B cell (primary cell): ENCODE results near the gene MLLT3. TPM values are rescaled to one million over a fixed set of nuclear protein-coding genes. Genes with fewer than 3 reads are reported as not detected.

Source experiments
- ATAC-seq: fragments of 200-7000 bp; cut with Tn5 transposase; one replicate; pipeline ENCODE4 v1.10.0; 2021; ENCODE audit warnings: low read depth, mild to moderate bottlenecking, moderate number of reproducible peaks, moderate library complexity
- CTCF ChIA-PET: fragments of 350-600 bp; sonication (Branson Sonifier 250); formaldehyde crosslinking; loops from one replicate; lab custom pipeline; 2021; ENCODE audit warnings: antibody characterized with exemption, inconsistent platforms; lab: Charles Lee
- POLR2A ChIA-PET: fragments of 350-600 bp; sonication (Branson Sonifier 250); formaldehyde crosslinking; loops from one replicate; lab custom pipeline; 2021; ENCODE audit warnings: antibody characterized with exemption; lab: Charles Lee
- DNase-seq: peaks from one replicate; pipeline ENCODE4 v3.0.0; 2013
- H2AFZ ChIP-seq: 2 replicates; pipeline ENCODE4 v1.6.1; 2012; ENCODE audit warnings: mild to moderate bottlenecking, low read depth, low read length; ENCODE audit not compliant: insufficient read depth, poor library complexity, severe bottlenecking
- H3K27ac ChIP-seq, 2 donors: 1 replicate in 1 of 2; 2 replicates in 1 of 2; pipeline ENCODE4 v1.5.1; 2012 to 2013; ENCODE audit warnings: low read length in 2 of 2, mild to moderate bottlenecking in 2 of 2, moderate library complexity in 1 of 2
- H3K27me3 ChIP-seq, 4 experiments: fragments of 200-600 bp in 1 of 4; sonication (generic) in 1 of 4; replicated peaks in 1 of 4; 1 replicate in 2 of 4; 2 replicates in 2 of 4; pipeline versions ENCODE4 v1.6.1 to v1.7.0; 2013 to 2016; ENCODE audit warnings: low read length in 3 of 4, mild to moderate bottlenecking in 2 of 4, mixed read lengths in 1 of 4, moderate library complexity in 1 of 4; ENCODE audit not compliant: insufficient read depth in 4 of 4, control insufficient read depth in 3 of 4; ENCODE audit errors: control extremely low read depth in 1 of 4
- H3K36me3 ChIP-seq, 2 experiments: replicated peaks in 1 of 2; 1 replicate in 1 of 2; 2 replicates in 1 of 2; pipeline versions ENCODE4 v1.6.1 to v1.7.1; 2013; ENCODE audit warnings: low read length in 1 of 2; ENCODE audit not compliant: insufficient read depth in 2 of 2, control insufficient read depth in 1 of 2; ENCODE audit errors: control extremely low read depth in 1 of 2, extremely low read depth in 1 of 2
- H3K4me1 ChIP-seq, 2 donors: fragments of 200-600 bp in 1 of 2; sonication (generic) in 1 of 2; 1 replicate in 1 of 2; 2 replicates in 1 of 2; pipeline versions ENCODE4 v1.5.1 to v1.6.1; 2013 to 2017; ENCODE audit warnings: low read length in 2 of 2; ENCODE audit not compliant: control insufficient read depth in 2 of 2, insufficient read depth in 2 of 2
- H3K4me2 ChIP-seq: replicated peaks from 2 replicates; pipeline ENCODE3; 2012; ENCODE audit warnings: mild to moderate bottlenecking, low read depth, low read length; ENCODE audit not compliant: poor library complexity, severe bottlenecking
- H3K4me3 ChIP-seq, 5 experiments: fragments of 200-600 bp in 1 of 5; sonication (generic) in 1 of 5; 1 replicate in 3 of 5; 2 replicates in 2 of 5; pipeline versions ENCODE4 v1.5.1 to v1.7.0; 2011 to 2016; ENCODE audit warnings: low read length in 4 of 5, mild to moderate bottlenecking in 4 of 5, low read depth in 2 of 5, control low read depth in 1 of 5, moderate library complexity in 1 of 5; ENCODE audit not compliant: insufficient read depth in 1 of 5; ENCODE audit errors: control extremely low read depth in 1 of 5, extremely low read depth in 1 of 5
- H3K79me2 ChIP-seq: fragments of 200-600 bp; sonication (generic); one replicate; pipeline ENCODE4 v1.6.0; 2016; ENCODE audit warnings: low read length; ENCODE audit not compliant: control insufficient read depth, insufficient read depth
- H3K9ac ChIP-seq: fragments of 200-600 bp; sonication (generic); 2 replicates; pipeline ENCODE4 v1.6.1; 2017; ENCODE audit warnings: mild to moderate bottlenecking, low read length, moderate library complexity
- H3K9me3 ChIP-seq, 3 donors: one replicate each; pipeline versions ENCODE4 v1.6.1 to v1.7.1; 2013; ENCODE audit warnings: low read length in 2 of 3; ENCODE audit not compliant: control insufficient read depth in 2 of 3, insufficient read depth in 1 of 3; ENCODE audit errors: control extremely low read depth in 1 of 3
- H4K20me1 ChIP-seq: 2 replicates; pipeline ENCODE4 v1.6.0; 2012; ENCODE audit warnings: mild to moderate bottlenecking, low read length; ENCODE audit not compliant: insufficient read depth, control insufficient read depth, poor library complexity, severe bottlenecking
- H3K27ac Mint-ChIP-seq: one replicate; pipeline ENCODE4 v1.8.0; 2021; ENCODE audit warnings: mixed read lengths
- H3K27me3 Mint-ChIP-seq: one replicate; pipeline ENCODE4 v1.8.0; 2021; ENCODE audit warnings: mixed read lengths
- H3K4me1 Mint-ChIP-seq: one replicate; pipeline ENCODE4 v1.8.0; 2021; ENCODE audit warnings: mixed read lengths
- H3K4me3 Mint-ChIP-seq: one replicate; pipeline ENCODE4 v1.8.0; 2021; ENCODE audit warnings: mixed read lengths
- H3K9me3 Mint-ChIP-seq: one replicate; pipeline ENCODE4 v1.8.0; 2022; ENCODE audit warnings: mixed read lengths; ENCODE audit not compliant: insufficient read depth
- EZH2 ChIP-seq: IDR thresholded peaks from 2 replicates; pipeline ENCODE4 v1.6.1; 2012; ENCODE audit warnings: borderline replicate concordance, low read depth, mild to moderate bottlenecking, moderate library complexity, low read length; ENCODE audit not compliant: insufficient read depth, poor library complexity, severe bottlenecking
- WGBS: methylation state at CpG from one replicate; pipeline ENCODE4 v1.1.5; 2013; ENCODE audit warnings: missing lambda C conversion rate; ENCODE audit not compliant: insufficient coverage; 5-methylcytosine and 5-hydroxymethylcytosine counted together
- intact Hi-C: fragments of 100-400 bp; cut with micrococcal nuclease; formaldehyde crosslinking; loops from one replicate; pipeline ENCODE4 v1.10.0; 2022
- polyA plus RNA-seq: library from polyadenylated mRNA; depleted of rRNA; stranded (reverse); fragments of >200 nt; gene quantifications from 2 replicates; pipeline ENCODE4 v1.2.3, GENCODE V29; 2012
- total RNA-seq, 2 donors: library from RNA; stranded (reverse); fragments of 120-200 nt in 1 of 2; gene quantifications; 1 replicate in 1 of 2; 2 replicates in 1 of 2; pipeline versions ENCODE4 v1.2.3 to v1.2.4, GENCODE V29; 2013 to 2022
- TF ChIP-seq, protein P1 (sequence below): fragments of 200-600 bp; IDR thresholded peaks from one replicate; pipeline ENCODE4 v1.8.0; 2022; ENCODE audit warnings: antibody characterized with exemption, mild to moderate bottlenecking

Gene MLLT3
- total and polyA plus RNA-seq, 2 donors (not counting 1 experiment from before 2014, with no cell fraction given), result 3.4 to 3.6 TPM

DNA sequence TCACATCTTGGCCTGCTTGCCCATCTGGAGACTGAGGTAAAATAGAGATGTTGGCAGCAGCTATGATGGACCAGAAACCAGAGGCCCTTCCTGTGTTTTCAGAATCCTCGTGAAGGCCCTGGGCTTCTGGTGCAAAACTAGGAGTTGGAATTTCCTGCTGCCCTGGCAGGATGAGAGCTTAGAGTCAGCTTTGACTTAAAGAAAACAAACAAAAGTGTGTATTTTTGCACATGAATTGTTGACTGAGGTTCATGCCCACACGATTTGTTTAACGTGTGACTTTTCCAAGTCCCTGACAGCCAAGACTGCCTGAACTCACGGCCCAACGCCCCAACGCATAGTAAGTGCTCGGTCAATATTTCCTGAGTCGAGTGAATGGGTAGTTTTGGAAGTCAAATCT is 303.1 kb downstream of the MLLT3 start:
- Histone ChIP-seq H3K4me3 (no peak overlapping the region), H3K4me2 (no peak overlapping the region), H3K36me3 (no peaks in the 10 kb centered on the region), H3K27ac (no peak overlapping the region), H4K20me1 (no peaks in the 10 kb centered on the region), H3K4me1 (no peaks in the 10 kb centered on the region), H3K27me3 (no peaks in the 10 kb centered on the region), H2AFZ (no peak overlapping the region), H3K9ac (no peak overlapping the region), H3K9me3 (no peaks in the 10 kb centered on the region), H3K79me2 (no peaks in the 10 kb centered on the region)
- POLR2A ChIA-PET, result no interaction called here
- no peak for DNase-seq
- CTCF ChIA-PET, result no interaction called here
- Mint-ChIP-seq H3K4me3 (no peak overlapping the region), H3K27ac (no peak overlapping the region), H3K9me3 (no peaks in the 10 kb centered on the region), H3K4me1 (no peaks in the 10 kb centered on the region), H3K27me3 (no peaks in the 10 kb centered on the region)
- TF ChIP-seq EZH2, result no peak
- TF ChIP-seq, protein P1, sequence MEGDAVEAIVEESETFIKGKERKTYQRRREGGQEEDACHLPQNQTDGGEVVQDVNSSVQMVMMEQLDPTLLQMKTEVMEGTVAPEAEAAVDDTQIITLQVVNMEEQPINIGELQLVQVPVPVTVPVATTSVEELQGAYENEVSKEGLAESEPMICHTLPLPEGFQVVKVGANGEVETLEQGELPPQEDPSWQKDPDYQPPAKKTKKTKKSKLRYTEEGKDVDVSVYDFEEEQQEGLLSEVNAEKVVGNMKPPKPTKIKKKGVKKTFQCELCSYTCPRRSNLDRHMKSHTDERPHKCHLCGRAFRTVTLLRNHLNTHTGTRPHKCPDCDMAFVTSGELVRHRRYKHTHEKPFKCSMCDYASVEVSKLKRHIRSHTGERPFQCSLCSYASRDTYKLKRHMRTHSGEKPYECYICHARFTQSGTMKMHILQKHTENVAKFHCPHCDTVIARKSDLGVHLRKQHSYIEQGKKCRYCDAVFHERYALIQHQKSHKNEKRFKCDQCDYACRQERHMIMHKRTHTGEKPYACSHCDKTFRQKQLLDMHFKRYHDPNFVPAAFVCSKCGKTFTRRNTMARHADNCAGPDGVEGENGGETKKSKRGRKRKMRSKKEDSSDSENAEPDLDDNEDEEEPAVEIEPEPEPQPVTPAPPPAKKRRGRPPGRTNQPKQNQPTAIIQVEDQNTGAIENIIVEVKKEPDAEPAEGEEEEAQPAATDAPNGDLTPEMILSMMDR, result no peak
- intact Hi-C loops, result no loop called here
- WGBS, result 92% methylated on average over 7 of the region's 8 CpGs
- ATAC-seq, result no peak

DNA sequence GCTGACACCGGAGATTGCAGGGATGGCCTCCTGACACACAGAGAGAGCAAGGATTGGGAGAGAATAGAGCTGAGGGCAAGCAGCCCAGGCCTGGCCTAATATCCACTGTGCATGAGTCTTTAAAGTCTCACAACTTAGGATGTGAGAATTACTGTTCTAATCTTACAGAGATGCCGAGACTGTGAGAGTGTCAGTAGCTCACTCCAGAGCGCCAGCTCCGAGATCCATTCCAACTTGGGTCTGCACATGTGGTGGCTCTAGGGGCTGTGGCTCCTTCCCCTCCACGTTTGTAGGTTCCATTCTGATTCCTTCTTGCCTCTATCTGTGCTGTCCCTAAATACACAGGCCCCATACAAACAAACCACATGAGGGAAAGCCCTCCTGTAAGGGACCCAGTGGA is 304.6 kb downstream of the MLLT3 start:
- ChIA-PET CTCF (no interaction called here), POLR2A (no interaction called here)
- Histone ChIP-seq H3K4me2 (no peak overlapping the region), H3K4me1 (no peaks in the 10 kb centered on the region), H3K79me2 (no peaks in the 10 kb centered on the region), H3K27ac (no peak overlapping the region), H3K4me3 (no peak overlapping the region), H3K9ac (no peak overlapping the region), H2AFZ (no peak overlapping the region), H3K36me3 (no peaks in the 10 kb centered on the region), H3K9me3 (no peaks in the 10 kb centered on the region), H3K27me3 (no peaks in the 10 kb centered on the region), H4K20me1 (no peaks in the 10 kb centered on the region)
- Mint-ChIP-seq H3K27me3 (no peaks in the 10 kb centered on the region), H3K4me3 (no peak overlapping the region), H3K4me1 (no peaks in the 10 kb centered on the region), H3K27ac (no peak overlapping the region), H3K9me3 (no peaks in the 10 kb centered on the region)
- ATAC-seq (no peak), DNase-seq (no peak)
- intact Hi-C loops, result no loop called here
- 95% methylated on average over 5 of the region's 5 CpGs for WGBS
- no peak for TF ChIP-seq EZH2
- TF ChIP-seq, protein P1, result no peak
